ENCODE results near the gene NEGR1.

NEGR1 gene

GRCh38 chr1:71778940-71779339 lies 503.4 kb downstream of the NEGR1 start:
- no peak for DNase-seq (ENCODE audit: low spot score)

DNA sequence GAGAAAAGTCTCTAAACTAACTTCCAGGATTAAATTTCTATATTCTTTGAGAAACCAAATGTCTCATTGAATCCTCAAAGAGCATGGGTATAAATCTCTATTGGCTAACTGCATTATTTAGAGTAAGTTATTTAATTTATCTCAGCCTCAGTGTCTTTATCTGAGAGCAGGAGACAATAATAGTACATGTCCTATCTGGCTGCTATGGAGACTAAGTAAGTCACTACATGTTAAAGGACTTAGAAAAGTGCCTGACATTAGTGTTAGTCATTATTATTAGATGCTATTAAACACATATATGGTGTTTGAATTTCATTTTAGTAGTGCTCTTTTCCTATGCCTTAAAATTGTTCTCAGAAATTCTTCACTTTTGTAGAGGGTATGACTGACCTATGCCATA lies 505.2 kb downstream of the NEGR1 start:
- no peak for DNase-seq (ENCODE audit: low spot score)

GRCh38 chr1:71774705-71775104 lies 507.6 kb downstream of the NEGR1 start:
- DNase-seq (ENCODE audit: low spot score), result no peak

DNA sequence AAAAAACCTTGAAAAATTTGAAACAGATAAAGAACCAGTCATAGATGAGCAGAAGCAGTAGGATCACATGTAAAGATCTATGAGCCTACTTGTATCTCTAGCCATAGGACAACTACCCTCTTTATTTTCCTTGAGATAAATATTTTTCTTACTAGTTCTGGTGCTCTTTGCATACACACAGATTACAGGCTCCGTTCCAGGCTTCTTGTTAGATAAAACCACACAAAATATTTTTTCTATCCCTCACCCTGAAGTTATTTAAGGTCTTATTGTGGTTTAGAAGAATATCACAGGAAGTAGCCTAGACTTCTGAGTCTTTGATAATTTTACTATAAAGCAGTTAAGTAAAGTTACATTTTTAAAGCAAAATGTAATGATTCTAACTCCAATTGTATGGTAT lies 512.2 kb downstream of the NEGR1 start:
- DNase-seq (ENCODE audit: low spot score), result no peak

DNA sequence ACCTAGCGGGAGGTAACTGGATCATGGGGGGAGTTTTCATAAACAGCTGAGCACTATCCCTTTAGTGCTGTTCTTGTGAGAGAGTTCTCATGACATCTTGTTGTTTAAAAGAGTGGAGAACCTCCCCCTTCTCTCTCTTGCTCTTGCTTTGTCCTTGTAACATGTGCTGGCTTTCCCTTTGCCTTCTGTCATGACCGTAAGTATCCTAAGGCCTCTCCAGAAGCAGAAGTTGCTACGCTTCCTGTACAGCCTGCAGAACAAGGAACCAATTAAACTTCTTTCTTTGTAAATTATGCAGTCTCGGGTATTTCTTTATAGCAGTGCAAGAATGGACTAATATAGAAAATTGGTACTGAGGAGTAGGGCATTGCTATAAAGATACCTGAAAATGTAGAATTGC lies 515.6 kb downstream of the NEGR1 start:
- no peak for DNase-seq (ENCODE audit: low spot score)

DNA sequence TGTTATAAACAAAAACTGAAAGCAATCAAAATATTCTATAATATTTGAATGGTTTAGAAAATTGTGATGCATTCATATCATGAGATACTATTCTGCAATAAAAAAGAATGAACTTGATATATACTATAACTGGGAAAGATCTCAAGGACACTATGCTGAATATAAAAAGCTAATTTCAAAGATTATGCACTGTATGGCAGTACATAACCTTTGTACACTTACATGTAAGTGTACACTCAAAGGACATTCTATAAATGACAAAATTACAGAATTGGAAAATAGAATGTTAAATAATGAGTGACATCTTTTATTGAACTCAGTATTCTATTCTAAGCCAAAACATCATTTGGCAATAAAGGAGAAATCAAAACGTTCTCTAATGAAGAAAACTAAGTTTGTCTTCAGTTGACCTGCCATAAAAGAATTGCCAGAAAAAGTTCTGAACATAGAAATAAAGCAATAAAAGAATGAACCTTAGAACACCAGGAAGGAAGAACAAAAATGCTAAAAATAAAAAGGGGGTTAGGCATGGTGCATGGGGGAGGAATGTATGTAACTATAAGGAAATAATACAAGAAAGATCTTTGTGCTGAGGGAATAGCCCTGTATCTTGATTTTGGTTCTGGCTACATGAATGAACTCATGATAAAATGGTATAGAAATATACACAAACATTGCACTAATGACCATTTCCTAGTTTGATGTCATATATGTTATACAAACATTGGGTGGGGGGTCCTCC lies 519.7 kb downstream of the NEGR1 start:
- DNase-seq (ENCODE audit: low spot score), result no peak

GRCh38 chr1:71755441-71755840 lies 526.9 kb downstream of the NEGR1 start:
- no peak for DNase-seq (ENCODE audit: low spot score)

DNA sequence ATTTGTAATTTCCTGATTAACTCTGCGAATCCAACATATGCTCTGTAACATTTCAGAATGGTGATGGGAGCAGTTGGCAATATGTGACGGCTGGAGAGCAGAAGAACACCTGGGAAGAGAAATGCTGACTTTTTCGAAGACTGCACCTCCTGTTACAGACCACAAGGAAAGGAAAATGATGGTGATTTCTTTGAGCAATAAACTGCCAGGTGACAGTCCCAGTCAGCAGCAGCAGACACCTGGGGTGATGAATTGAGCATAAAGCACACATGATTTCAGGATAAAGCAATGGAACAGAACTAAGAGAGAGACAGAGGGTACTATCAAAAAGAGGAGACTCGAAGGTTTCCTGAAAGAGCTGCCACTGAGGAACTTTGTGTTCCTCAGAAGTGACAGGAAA lies 528.6 kb downstream of the NEGR1 start:
- DNase-seq (ENCODE audit: low spot score), result no peak

- DNase-seq (ENCODE audit: low spot score), result no peak
These were observed 537.0 kb downstream of the NEGR1 start for GRCh38 chr1:71745326-71745725.

DNA sequence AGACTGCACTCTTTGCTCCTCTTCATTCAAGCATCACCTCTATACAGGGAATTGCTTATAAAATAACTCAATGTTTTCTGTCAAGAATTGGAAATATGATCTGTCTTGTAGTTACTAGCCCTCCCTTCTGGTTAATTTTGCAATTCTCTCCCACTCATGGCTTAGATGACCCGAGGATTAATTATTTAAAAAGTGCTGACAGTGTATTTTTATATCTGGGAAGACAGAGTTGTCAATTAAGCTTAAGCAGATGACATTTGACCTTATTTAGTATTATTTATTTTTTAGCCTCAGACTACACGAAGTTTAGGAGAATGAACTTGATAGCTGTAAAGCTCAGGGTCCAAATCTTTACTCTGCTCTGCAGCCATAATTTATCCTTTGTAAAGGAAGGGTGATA lies 538.5 kb downstream of the NEGR1 start:
- no peak for DNase-seq (ENCODE audit: low spot score)

GRCh38 chr1:71738910-71739309 lies 543.4 kb downstream of the NEGR1 start:
- DNase-seq (ENCODE audit: low spot score), result no peak

- no peak for DNase-seq (ENCODE audit: low spot score)
These were observed 544.1 kb downstream of the NEGR1 start for GRCh38 chr1:71738256-71738655.

DNA sequence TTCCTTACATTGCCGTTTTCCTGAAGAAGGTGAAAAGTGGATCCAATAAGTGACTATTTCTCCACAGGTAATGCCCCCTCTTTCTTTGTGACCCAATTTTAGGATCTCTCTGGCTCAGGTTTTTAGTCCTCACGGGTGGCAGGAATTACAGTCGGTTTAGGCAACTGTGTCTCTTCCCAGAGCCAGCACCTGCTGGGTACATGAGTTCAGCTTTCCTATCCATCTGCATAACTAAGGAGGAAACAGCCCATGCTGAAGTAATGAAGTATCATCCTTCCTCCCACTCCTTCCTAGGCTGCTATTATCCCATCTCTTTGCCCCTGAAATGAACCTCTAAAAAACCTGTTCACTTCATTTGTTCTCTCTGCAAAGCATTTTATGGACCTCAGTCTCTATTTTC lies 544.6 kb downstream of the NEGR1 start:
- no peak for DNase-seq (ENCODE audit: low spot score)

DNA sequence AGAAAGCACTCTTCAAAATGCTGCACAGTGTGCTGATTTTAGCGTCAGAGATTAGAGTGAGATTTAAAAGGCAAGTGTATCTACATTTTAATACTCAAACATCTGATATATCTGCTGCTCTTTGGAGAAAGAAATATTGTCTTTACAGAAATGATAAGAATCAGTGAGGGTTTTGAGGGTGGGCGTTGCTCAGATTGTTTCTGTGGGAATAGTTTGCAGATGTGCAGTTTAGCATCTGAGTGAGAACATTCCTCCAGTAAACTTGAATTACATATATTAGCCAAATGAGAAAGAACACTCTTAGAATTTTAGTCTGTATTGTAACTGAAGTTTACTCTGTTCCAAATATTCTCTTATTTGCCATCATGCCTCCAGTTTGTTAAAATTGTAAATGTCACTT lies 549.2 kb downstream of the NEGR1 start:
- no peak for DNase-seq (ENCODE audit: low spot score)

- DNase-seq (ENCODE audit: low spot score), result no peak
These were observed 560.8 kb downstream of the NEGR1 start for GRCh38 chr1:71721532-71721931.

GRCh38 chr1:71719330-71719729 lies 563.0 kb downstream of the NEGR1 start:
- no peak for DNase-seq (ENCODE audit: low spot score)

GRCh38 chr1:71717186-71717585 lies 565.2 kb downstream of the NEGR1 start:
- no peak for DNase-seq (ENCODE audit: low spot score)

DNA sequence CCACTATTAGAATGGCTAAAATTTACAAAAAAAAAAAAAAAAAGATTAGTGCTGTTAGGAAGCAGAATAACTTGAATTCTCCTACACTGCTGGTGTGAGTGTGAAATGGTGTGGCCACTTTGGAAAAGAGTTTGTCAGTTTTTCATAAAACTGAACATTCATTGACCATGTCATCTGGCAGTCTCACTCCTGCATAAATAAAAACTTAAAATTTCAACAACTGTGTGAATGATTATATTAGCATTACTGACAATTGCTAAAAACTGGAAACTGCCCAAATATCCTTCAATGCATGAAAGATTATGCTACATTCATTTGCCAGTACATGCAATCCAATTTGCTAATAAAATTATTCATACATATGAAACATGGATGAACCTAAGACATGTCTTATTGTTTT lies 570.9 kb downstream of the NEGR1 start:
- DNase-seq (ENCODE audit: low spot score), result no peak

DNA sequence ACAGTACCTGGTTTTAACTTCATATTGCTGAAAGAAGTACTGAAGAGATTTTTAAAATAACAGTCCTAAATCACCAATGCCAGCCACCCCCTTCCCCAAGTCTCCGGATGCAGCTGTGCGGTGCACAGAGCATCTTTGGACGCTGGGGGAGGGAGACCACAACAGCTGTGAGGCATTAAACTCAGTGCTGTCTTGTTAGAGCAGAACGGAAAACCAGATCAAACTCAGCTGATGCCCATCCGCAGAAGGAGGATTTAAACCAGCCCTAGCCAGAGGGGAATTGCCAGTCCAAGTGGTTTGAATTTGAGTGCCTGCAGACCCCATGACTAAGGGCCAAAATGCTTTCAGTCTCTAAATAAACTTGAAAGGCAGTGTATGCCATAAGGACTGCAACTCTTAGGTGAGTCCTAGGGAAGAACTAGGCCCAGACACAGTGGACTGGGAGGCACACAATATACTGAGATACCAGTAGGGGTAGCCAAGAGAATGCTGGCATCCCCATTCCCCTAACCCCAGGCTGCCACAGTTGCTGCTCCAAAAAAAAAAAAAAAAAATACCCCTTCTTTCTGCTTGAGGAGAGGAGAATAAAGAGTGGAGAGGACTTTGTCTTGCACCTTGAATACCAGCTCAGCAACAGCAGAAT lies 576.2 kb downstream of the NEGR1 start:
- DNase-seq (ENCODE audit: low spot score), result no peak

- DNase-seq (ENCODE audit: low spot score), result no peak
These were observed 584.2 kb downstream of the NEGR1 start for GRCh38 chr1:71698186-71698585.

DNA sequence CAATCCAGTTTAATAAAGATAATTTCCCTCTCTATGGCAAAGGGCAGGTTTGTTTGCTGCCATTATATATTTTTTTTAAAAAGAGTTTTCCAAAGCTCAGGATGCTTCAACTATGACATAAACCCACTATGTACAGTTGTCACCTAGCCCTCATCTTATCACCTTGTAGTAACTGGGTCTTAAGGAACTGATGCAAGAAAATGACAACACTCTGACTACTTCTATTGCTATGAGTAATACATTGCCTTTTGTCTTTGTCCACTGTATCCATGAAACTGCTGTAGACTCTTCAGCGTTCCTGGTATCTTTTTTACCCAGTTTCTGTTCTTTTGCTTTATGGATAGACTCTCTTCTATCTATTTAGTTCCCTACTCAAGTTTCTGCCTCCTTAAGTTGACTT lies 586.5 kb downstream of the NEGR1 start:
- DNase-seq (ENCODE audit: low spot score), result no peak

GRCh38 chr1:71695084-71695483 lies 587.3 kb downstream of the NEGR1 start:
- no peak for DNase-seq (ENCODE audit: low spot score)

DNA sequence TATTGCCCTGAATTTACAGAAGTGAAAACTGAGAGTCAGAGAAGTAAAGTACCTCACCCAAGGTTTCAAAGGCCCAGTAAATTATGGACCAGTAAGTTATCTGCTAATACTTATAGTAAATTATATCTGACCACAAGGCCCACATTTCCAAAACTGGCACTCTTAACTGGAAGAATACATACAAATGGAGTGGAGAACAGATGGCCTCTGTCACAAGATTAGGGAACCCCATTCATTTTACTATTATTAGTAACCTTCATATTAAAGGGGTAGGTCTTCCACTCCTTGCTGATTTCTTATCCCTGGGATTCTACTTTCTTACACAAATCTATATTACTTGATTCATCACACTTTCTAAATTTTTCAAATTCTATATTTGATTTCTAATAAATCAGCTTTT lies 588.8 kb downstream of the NEGR1 start:
- DNase-seq (ENCODE audit: low spot score), result no peak

DNA sequence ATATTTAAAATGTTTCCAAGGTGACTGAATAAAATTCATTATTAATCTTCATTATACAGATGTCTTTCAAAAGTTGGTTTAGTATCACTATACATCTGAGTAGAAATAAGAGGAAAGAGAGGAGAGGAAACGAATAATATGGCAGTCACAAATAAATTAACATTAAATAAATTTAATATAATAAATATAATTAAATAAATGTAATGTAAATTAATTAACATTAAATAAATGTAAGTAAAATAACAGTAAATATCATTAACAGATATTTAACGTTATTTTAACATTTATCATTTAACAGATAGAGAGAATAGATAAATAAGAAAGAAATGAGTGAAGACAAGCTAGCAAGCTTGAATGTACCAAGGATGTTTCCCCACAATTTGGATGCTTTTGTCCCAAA lies 592.7 kb downstream of the NEGR1 start:
- DNase-seq (ENCODE audit: low spot score), result no peak

All from hematopoietic multipotent progenitor cell treated with erythropoietin and hydrocortisone succinate and interleukin-3 and kit ligand, for 15 days (in vitro differentiated cells).